Activated naive CD4-positive, alpha-beta T cell treated with anti-CD3 and anti-CD28 coated beads, Interleukin-2, amount 10 ng/mL, durations not matched to agents 7 days and 5 days (primary cell): ENCODE data around the gene RAD51.
"Not testable (repeated sequence)": the region's sequence is repeated elsewhere in the genome, so short reads cannot be mapped to it uniquely, and the experiment has no call there.

Experiments used
- CTCF ChIA-PET: fragments of 350-600 bp; sonication (Branson Sonifier 250); formaldehyde crosslinking; loops from one replicate; lab custom pipeline; 2021; ENCODE audit warnings: antibody characterized with exemption; lab: Charles Lee
- DNase-seq: peaks from one replicate; pipeline ENCODE4 v3.0.0-alpha.2; 2020
- H3K27ac Mint-ChIP-seq: one replicate; pipeline ENCODE4 v1.8.0; 2021; ENCODE audit warnings: mild to moderate bottlenecking, moderate library complexity, mixed read lengths
- H3K27me3 Mint-ChIP-seq: one replicate; pipeline ENCODE4 v1.8.0; 2021; ENCODE audit warnings: mild to moderate bottlenecking, mixed read lengths
- H3K36me3 Mint-ChIP-seq: one replicate; pipeline ENCODE4 v1.8.0; 2021; ENCODE audit warnings: mixed read lengths
- H3K4me1 Mint-ChIP-seq: one replicate; pipeline ENCODE4 v1.8.0; 2021; ENCODE audit warnings: mixed read lengths
- H3K4me3 Mint-ChIP-seq: one replicate; pipeline ENCODE4 v1.8.0; 2021; ENCODE audit warnings: mild to moderate bottlenecking, moderate library complexity, mixed read lengths
- H3K9me3 Mint-ChIP-seq: one replicate; pipeline ENCODE4 v1.8.0; 2021; ENCODE audit warnings: mixed read lengths

RAD51 gene

DNA sequence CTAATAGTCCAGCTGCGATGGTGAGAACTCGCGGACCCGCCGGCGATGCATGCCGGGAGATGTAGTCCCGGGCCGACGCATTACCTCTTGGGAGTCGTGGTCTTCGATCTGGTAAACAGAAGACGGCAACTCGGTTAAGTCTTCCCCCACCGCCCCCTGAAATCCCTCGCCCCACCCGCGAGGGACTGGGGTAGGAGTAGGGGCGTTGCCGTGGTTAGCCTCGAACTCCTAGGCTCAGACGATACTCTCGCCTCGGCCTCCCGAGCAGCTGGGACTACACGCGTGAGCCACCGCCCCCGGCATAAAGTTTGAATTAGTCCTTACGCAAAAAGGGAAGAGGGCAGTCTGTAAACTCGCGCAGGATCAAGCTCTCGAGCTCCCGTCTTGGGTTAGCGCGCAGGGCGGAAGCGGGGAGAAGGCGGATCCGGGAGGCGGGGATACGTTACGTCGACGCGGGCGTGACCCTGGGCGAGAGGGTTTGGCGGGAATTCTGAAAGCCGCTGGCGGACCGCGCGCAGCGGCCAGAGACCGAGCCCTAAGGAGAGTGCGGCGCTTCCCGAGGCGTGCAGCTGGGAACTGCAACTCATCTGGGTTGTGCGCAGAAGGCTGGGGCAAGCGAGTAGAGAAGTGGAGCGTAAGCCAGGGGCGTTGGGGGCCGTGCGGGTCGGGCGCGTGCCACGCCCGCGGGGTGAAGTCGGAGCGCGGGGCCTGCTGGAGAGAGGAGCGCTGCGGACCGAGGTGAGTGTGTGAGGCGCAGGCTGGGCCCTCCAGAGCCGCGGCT, at the start of gene RAD51:
Gene RAD51, plus strand, starts transcription at position 487 of the 781 bp plus-strand sequence. CDS start 3,585 bp downstream, outside the sequence.
- no peaks in the 10 kb centered on the region for H3K27me3 Mint-ChIP-seq
- no peaks in the 10 kb centered on the region for H3K9me3 Mint-ChIP-seq
- H3K27ac Mint-ChIP-seq = peak within 1 kb of the TSS; percentile 99
- DNase-seq = peak; percentile 96
- CTCF ChIA-PET = interaction anchor here (0.6 to 1.6 kb wide), 6 partner anchors 9 to 164 kb away, joined by 3 to 4 read pairs (median 4); partner anchors contain the start of gene RPUSD2
- H3K36me3 Mint-ChIP-seq = peaks cover 37% of the 10 kb centered on the region
- peak within 1 kb of the TSS; percentile 94 for H3K4me3 Mint-ChIP-seq
- peaks cover 49% of the 10 kb centered on the region for H3K4me1 Mint-ChIP-seq

DNA sequence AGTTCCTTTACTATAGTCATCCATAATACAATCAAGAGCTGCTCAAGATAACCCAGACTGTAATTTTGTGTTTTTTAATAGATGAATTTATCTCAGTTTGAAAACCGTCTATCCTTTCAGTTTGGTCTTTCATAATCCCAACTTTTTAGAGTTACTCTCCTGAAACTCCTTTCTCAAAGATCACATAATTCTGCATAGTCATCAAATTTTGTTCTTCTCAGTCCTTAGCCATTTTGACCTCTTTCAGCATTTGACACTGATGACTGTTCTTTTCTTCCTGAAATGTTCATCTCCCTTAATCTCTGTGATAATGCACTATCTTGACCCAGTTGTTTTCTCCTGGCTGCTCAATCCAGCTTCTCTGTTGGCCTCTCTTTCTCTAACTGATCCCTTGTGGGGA, 47.5 kb upstream of the RAD51 start:
- Mint-ChIP-seq H3K4me1 (no peaks in the 10 kb centered on the region), H3K4me3 (no peak overlapping the region), H3K27me3 (no peaks in the 10 kb centered on the region), H3K36me3 (peaks cover 38% of the 10 kb centered on the region), H3K27ac (no peak overlapping the region), H3K9me3 (no peaks in the 10 kb centered on the region)
- no peak for DNase-seq
- CTCF ChIA-PET = interaction anchor here (1.7 kb wide), 1 partner anchor 135 kb away, joined by 6 read pairs; no protein-coding TSS in a partner anchor

DNA sequence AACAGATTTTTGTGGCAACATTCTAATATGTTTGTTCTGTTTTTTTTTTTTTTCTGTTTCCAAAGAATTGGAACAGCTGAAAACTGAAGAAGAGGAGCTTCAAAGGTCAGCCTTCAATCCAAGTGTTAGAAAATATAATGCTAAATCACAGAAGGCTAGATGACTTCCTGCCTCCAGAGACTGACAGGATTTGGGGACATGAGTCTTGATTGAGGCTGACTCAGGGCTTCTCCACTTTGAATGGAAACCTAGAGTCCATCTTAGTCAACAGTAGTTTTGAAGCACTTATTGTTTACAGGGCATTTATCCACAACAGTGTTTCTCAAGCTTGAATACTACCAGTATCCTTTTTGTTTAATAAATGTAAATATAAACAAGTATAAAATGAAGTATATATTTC, 44.5 kb upstream of the RAD51 start:
- H3K27ac Mint-ChIP-seq = peak overlapping the region; percentile 15
- CTCF ChIA-PET = interaction anchor here (0.7 to 0.9 kb wide), 2 partner anchors 10 to 94 kb away, joined by 3 read pairs; no protein-coding TSS in a partner anchor

DNA sequence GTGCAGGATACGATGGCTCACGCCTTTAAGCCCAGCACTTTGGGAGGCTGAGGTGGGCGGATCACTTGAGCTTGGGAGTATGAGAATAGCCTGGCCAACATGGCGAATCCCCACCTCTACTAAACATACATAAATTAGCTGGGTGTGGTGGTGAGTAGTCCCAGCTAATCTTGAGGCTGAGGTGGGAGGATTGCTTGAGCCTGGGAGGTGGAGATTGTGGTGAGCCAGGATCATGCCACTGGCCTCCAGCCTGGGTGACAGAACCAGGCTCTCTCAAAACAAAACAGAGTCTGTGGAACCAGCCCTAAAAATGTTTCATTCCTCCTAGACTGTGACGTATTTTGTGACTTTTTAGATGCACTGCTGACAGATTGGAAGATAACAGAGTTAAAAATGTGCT, 34.3 kb upstream of the RAD51 start:
- CTCF ChIA-PET = no interaction called here
- Mint-ChIP-seq H3K36me3 (peaks cover 41% of the 10 kb centered on the region), H3K27ac (peak overlapping the region; percentile 33), H3K9me3 (no peaks in the 10 kb centered on the region), H3K4me1 (no peaks in the 10 kb centered on the region), H3K4me3 (no peak overlapping the region), H3K27me3 (no peaks in the 10 kb centered on the region)
- no peak for DNase-seq

More for the DNA sequence above, 44.5 kb upstream of the RAD51 start:
- no peaks in the 10 kb centered on the region for H3K4me1 Mint-ChIP-seq
- no peaks in the 10 kb centered on the region for H3K9me3 Mint-ChIP-seq
- H3K36me3 Mint-ChIP-seq = peaks cover 47% of the 10 kb centered on the region
- no peak overlapping the region for H3K4me3 Mint-ChIP-seq
- no peak for DNase-seq
- H3K27me3 Mint-ChIP-seq = no peaks in the 10 kb centered on the region

DNA sequence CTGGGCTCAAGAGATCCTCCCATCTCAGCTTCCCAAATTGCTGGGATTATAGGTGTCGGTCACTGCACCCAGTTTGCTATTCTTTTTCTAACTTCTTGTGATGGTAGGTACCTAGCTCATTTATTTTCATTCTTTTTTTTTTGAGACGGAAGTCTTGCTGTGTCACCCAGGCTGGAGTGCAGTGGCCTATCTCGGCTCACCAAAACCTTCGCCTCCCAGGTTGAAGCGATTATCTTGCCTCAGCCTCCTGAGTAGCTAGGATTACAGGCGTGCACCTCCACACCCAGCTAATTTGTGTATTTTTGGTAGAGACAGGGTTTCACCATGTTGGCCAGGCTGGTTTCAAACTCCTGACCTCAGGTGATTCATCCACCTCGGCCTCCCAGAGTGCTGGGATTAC, 30.1 kb upstream of the RAD51 start:
- H3K27ac Mint-ChIP-seq = no peak overlapping the region
- H3K27me3 Mint-ChIP-seq = no peaks in the 10 kb centered on the region
- H3K36me3 Mint-ChIP-seq = peaks cover 29% of the 10 kb centered on the region
- no peaks in the 10 kb centered on the region for H3K9me3 Mint-ChIP-seq
- DNase-seq = no peak
- CTCF ChIA-PET = no interaction called here
- no peaks in the 10 kb centered on the region for H3K4me1 Mint-ChIP-seq
- H3K4me3 Mint-ChIP-seq = no peak overlapping the region

DNA sequence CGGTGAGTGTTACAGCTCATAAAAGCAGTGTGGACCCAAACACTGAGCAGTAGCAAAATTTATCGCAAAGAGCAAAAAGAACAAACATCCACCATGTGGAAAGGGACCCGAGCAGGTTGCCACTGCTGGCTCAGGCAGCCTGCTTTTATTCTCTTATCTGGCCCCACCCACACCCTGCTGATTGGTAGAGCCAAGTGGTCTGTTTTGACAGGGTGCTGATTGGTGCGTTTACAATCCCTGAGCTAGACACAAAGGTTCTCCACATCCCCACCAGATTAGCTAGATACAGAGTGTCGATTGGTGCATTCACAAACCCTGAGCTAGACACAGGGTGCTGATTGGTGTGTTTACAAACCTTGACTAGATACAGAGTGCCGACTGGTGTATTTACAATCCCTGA, 18.7 kb upstream of the RAD51 start:
- not testable (repeated sequence) for DNase-seq, H3K9me3 Mint-ChIP-seq, H3K36me3 Mint-ChIP-seq, H3K4me1 Mint-ChIP-seq, H3K27ac Mint-ChIP-seq, H3K4me3 Mint-ChIP-seq, H3K27me3 Mint-ChIP-seq
- CTCF ChIA-PET = interaction anchor here (0.6 to 1.5 kb wide), 2 partner anchors 106 to 321 kb away, joined by 3 read pairs; no protein-coding TSS in a partner anchor

DNA sequence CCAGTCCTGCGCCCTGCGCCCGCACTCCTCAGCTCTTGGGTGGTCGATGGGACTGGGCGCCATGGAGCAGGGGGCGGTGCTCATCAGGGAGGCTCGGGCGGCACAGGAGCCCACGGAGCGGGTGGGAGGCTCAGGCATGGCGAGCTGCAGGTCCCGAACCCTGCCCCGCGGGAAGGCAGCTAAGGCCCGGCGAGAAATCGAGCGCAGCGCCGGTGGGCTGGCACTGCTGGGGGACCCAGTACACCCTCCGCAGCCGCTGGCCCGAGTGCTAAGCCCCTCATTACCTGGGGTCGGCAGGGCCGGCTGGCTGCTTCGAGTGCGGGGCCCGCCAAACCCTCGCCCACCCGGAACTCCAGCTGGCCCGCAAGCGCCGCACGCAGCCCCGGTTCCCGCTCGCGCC, 18.1 kb upstream of the RAD51 start:
- H3K27ac Mint-ChIP-seq, H3K27me3 Mint-ChIP-seq, DNase-seq, H3K4me1 Mint-ChIP-seq, H3K36me3 Mint-ChIP-seq, H3K4me3 Mint-ChIP-seq, H3K9me3 Mint-ChIP-seq: not testable (repeated sequence)
- CTCF ChIA-PET = interaction anchor here (0.5 to 1.5 kb wide), 3 partner anchors 20 to 321 kb away, joined by 3 read pairs; no protein-coding TSS in a partner anchor

DNA sequence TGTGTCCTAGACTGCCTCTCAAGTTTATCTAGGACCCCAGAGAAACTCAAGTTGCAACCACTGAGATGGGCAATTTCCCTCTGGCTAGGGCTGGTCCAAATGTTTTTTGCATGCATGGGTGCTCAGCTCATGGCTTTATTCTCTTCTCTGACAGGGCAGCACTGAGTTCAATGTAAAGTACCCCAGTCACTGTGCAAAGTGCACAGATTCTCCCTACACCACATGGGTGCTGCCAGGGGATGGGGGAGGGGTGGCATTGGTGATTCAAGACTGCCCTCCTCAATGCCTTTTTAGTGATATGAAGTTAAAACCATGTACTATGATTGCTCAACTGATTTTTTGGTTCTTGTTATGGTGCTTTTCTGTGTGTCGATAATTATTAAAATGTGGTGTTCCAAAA, 14.8 kb upstream of the RAD51 start:
- peak; percentile 30 for DNase-seq
- Mint-ChIP-seq H3K27ac (no peak overlapping the region), H3K36me3 (no peaks in the 10 kb centered on the region), H3K27me3 (no peaks in the 10 kb centered on the region), H3K9me3 (no peaks in the 10 kb centered on the region), H3K4me1 (peaks cover 7% of the 10 kb centered on the region), H3K4me3 (no peak overlapping the region)
- CTCF ChIA-PET = interaction anchor here (1.0 to 3.3 kb wide), 6 partner anchors 14 to 212 kb away, joined by 3 to 14 read pairs (median 4); no protein-coding TSS in a partner anchor

DNA sequence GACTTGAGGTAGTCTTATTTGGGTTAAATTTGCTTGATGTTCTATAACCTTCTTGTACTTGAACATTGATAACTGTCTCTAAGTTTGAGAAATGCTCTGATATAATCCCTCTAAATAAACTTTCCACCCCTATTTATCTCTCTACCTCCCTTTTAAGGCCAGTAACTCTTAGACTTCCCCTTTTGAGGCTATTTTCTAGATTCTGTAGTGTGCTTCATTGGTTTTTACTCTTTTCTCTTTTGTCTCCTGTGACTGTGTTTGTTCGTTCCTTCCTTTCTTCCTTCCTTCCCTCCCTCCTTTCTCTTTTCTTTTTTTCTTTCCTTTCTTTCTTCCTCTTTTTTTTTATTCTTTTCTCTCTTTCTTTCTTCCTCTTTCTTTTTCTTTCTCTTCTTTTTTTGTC, 14.0 kb upstream of the RAD51 start:
- CTCF ChIA-PET = interaction anchor here (3.3 kb wide), 1 partner anchor 102 kb away, joined by 14 read pairs; no protein-coding TSS in a partner anchor
- not testable (repeated sequence) for H3K4me1 Mint-ChIP-seq, H3K36me3 Mint-ChIP-seq, H3K9me3 Mint-ChIP-seq, DNase-seq, H3K27me3 Mint-ChIP-seq, H3K4me3 Mint-ChIP-seq
- H3K27ac Mint-ChIP-seq = peak overlapping the region; percentile 53

DNA sequence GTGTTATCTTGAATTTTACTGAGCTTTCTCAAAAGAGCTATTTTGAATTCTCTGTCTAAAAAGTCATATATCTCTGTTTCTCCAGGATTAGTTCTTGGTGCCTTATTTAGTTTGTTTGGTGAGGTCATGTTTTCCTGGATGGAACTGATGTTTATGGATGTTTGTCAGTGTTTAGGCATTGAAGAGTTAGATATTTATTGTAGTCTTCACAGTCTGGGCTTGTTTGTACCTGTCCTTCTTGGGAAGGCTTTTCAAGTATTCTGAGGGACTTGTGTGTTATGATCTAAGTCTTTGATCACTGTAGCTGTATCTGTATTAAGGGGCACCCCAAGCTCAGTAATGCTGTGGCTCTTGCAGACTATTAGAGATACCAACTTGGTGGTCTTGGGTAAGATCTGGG, 10.6 kb upstream of the RAD51 start:
- H3K9me3 Mint-ChIP-seq = no peaks in the 10 kb centered on the region
- no peaks in the 10 kb centered on the region for H3K36me3 Mint-ChIP-seq
- no peak overlapping the region for H3K4me3 Mint-ChIP-seq
- no peaks in the 10 kb centered on the region for H3K4me1 Mint-ChIP-seq
- H3K27ac Mint-ChIP-seq = no peak overlapping the region
- no peak for DNase-seq
- no peaks in the 10 kb centered on the region for H3K27me3 Mint-ChIP-seq
- CTCF ChIA-PET = no interaction called here

DNA sequence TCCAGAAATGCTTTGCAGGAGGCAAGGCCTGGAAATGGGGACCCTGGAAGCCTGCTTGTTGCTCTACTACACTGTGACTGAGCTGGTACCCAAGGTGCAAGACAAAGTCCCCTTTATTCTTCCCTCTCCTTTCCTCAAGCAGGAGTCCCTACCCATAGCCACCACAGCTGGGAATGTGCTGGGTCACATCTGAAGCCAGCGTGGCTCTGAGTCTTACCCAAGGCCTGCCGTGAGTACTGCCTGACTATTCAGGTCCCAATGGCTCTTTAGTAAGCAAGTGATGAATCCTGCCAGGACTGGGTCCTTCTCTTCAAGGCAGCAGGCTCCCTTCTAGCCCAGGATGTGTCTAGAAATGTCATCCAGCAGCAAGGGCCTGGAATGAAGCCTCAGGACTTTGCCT, 9.6 kb upstream of the RAD51 start:
- H3K27ac Mint-ChIP-seq = no peak overlapping the region
- H3K36me3 Mint-ChIP-seq = peaks cover 3% of the 10 kb centered on the region
- H3K4me3 Mint-ChIP-seq = no peak overlapping the region
- CTCF ChIA-PET = interaction anchor here (1.4 kb wide), 1 partner anchor 97 kb away, joined by 5 read pairs; no protein-coding TSS in a partner anchor
- DNase-seq = no peak
- no peaks in the 10 kb centered on the region for H3K27me3 Mint-ChIP-seq
- H3K4me1 Mint-ChIP-seq = no peaks in the 10 kb centered on the region
- no peaks in the 10 kb centered on the region for H3K9me3 Mint-ChIP-seq

DNA sequence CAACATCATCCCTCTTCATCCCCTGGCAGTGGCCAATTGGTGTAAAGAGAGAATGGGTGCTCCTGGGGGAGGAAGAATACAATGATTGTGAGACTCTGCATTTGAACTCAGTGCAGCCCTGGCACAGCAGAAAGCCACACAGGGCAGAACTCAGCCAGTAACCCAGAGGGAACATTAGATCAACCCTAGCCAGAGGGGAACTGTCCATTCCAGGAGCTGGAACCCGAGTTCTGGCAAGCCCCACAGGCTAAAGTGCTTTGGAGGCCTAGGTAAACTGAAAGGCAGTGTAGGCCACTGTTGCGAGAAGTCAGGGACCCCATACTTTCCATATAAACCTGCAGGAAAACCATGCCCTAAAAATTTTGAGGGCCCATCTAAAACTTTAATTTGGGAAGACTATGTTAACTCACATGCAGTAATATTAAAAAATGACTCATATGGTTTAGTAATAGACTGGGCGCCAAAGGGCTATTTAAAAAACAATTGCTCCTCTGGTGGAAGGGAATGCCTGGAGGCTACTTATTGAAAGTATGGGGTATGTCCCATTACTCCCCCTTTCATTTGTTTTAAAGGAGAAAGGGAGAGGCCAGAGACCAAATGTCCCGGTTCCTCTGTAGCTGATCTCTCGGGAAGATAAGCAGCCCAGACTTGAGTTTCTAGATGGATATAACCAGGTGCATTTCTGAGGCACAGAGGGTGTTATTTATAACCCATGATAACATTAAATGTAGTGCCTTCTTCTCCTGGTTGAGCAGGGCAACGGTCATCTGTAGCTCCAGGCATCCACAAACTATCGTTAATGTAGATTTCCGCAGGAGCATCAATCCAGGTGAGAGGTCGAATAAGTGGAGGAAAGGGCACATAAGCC, 5.8 kb upstream of the RAD51 start:
- Mint-ChIP-seq H3K27ac (no peak overlapping the region), H3K4me3 (no peak overlapping the region), H3K4me1 (peaks cover 15% of the 10 kb centered on the region), H3K9me3 (no peaks in the 10 kb centered on the region), H3K27me3 (no peaks in the 10 kb centered on the region), H3K36me3 (peaks cover 11% of the 10 kb centered on the region)
- CTCF ChIA-PET = no interaction called here
- no peak for DNase-seq

DNA sequence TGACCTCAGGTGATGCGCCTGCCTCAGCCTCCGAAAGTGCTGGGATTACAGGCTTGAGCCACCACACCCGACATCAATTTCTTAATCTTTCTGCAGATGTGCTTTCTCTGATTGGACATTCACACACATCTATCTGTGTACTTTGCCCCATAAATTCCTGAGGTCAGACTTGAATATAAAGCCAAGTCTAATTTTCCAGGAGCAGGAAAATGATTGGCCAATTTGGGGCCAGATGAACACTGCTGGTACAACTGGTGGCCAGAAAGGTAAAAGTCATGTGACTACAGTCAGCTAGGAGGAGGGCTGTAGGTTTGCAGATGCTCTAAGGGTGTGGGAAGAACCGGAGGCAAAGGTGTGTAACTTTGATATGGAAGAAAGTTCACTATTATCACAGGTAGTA, 3.2 kb upstream of the RAD51 start:
- no peak for DNase-seq
- H3K27me3 Mint-ChIP-seq = no peaks in the 10 kb centered on the region
- no peak overlapping the region for H3K27ac Mint-ChIP-seq
- no peak overlapping the region for H3K4me3 Mint-ChIP-seq
- peaks cover 28% of the 10 kb centered on the region for H3K4me1 Mint-ChIP-seq
- CTCF ChIA-PET = no interaction called here
- no peaks in the 10 kb centered on the region for H3K9me3 Mint-ChIP-seq
- peaks cover 22% of the 10 kb centered on the region for H3K36me3 Mint-ChIP-seq
